ENCODE measurements around the gene NOTCH4. TPM values are rescaled to one million over a fixed set of nuclear protein-coding genes. Genes with fewer than 3 reads are reported as not detected.

Gene NOTCH4
- total RNA-seq, 2 experiments from 2014 or later = 1.2 to 1.3 TPM

DNA sequence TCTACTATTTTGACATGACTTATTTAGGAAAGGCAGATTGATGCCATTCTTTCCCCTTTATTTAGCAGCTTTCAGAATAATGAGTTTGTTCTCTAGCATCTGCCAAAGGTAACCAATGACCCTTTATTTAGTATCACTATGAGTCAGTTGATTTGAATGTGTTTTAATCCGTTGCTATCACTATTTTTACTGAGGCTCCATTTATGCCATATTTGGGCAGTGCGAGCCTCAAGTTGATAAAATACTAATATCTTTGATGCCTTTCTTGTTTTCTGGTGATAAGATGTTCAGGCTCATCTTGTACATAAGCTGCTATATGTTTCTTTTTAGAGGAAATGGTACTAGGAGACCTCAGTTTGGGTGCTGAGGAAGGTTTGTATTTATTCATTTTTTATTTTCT lies 15.6 kb upstream of the NOTCH4 start:
- no peaks in the 10 kb centered on the region for H3K36me3 Mint-ChIP-seq (ENCODE audit: low read depth)
- intact Hi-C loops (cut with micrococcal nuclease) = no loop called here
- ChIA-PET POLR2A (no interaction called here), CTCF (interaction anchor here (1.2 kb wide), 1 partner anchor 186 kb away, joined by 3 read pairs; no protein-coding TSS in a partner anchor)
- H3K4me3 Mint-ChIP-seq = no peak overlapping the region
- no peak for DNase-seq
- no peaks in the 10 kb centered on the region for H3K9me3 Mint-ChIP-seq
- H3K4me1 Mint-ChIP-seq (ENCODE audit: low read depth) = peaks cover 21% of the 10 kb centered on the region
- no peak overlapping the region for H3K27ac Mint-ChIP-seq
- H3K27me3 Mint-ChIP-seq = no peaks in the 10 kb centered on the region
- ATAC-seq = no peak
- TF ChIP-seq, protein P1, sequence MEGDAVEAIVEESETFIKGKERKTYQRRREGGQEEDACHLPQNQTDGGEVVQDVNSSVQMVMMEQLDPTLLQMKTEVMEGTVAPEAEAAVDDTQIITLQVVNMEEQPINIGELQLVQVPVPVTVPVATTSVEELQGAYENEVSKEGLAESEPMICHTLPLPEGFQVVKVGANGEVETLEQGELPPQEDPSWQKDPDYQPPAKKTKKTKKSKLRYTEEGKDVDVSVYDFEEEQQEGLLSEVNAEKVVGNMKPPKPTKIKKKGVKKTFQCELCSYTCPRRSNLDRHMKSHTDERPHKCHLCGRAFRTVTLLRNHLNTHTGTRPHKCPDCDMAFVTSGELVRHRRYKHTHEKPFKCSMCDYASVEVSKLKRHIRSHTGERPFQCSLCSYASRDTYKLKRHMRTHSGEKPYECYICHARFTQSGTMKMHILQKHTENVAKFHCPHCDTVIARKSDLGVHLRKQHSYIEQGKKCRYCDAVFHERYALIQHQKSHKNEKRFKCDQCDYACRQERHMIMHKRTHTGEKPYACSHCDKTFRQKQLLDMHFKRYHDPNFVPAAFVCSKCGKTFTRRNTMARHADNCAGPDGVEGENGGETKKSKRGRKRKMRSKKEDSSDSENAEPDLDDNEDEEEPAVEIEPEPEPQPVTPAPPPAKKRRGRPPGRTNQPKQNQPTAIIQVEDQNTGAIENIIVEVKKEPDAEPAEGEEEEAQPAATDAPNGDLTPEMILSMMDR (IDR thresholded peaks at IDR 0.05) = no peak

DNA sequence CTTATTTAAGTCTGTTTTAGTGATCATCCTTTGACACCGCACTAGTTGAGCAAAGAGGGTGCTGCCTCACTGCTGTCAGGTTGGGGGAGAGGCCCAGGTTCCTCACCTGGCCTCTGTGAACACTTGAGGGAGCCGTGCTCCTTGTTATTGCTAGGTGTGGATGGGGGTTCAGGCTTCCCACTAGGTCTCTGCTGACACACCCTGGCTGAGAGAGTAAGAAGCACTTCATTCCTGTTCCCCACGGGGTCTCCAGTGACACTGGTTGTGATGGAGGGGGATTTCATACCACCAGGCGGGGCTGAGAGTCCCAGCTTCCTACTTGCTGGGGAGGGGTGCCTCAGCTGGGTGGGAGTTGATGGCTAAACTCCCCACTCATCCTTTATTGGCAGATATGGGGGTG lies 11.1 kb upstream of the NOTCH4 start:
- Mint-ChIP-seq H3K36me3 (ENCODE audit: low read depth) (no peaks in the 10 kb centered on the region), H3K4me1 (ENCODE audit: low read depth) (no peaks in the 10 kb centered on the region)

DNA sequence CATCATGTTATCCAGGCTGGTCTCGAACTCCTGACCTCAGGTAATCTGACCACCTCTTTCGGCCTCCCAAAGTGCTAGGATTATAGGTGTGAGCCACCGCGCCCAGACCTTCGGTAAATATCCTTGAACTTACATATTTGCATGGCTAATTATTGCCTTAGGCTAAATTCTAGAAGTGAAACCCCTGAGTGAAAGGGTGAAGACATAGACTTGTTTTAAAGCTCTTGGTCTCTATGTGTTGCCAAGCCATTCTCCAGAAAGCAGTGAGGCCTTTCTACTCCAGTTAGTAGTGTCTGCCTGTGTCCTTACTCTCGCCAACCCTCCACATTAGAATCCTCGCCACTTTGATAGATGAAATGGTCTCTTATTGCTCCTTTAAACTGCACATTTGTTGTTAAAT lies 2.6 kb upstream of the NOTCH4 start:
- Mint-ChIP-seq H3K27me3 (no peaks in the 10 kb centered on the region), H3K27ac (no peak overlapping the region), H3K36me3 (ENCODE audit: low read depth) (no peaks in the 10 kb centered on the region), H3K4me1 (ENCODE audit: low read depth) (peaks cover 9% of the 10 kb centered on the region), H3K4me3 (no peak overlapping the region), H3K9me3 (no peaks in the 10 kb centered on the region)
- intact Hi-C loops (cut with micrococcal nuclease) = no loop called here
- TF ChIP-seq, protein P1 (IDR thresholded peaks at IDR 0.05) = no peak
- POLR2A ChIA-PET = no interaction called here
- CTCF ChIA-PET = interaction anchor here (1.1 kb wide), 1 partner anchor 31 kb away, joined by 5 read pairs; no protein-coding TSS in a partner anchor
- DNase-seq = no peak
- ATAC-seq = no peak

More for the DNA sequence above, 11.1 kb upstream of the NOTCH4 start:
- H3K9me3 Mint-ChIP-seq = no peaks in the 10 kb centered on the region
- CTCF ChIA-PET = interaction anchor here (1.2 to 2.4 kb wide), 2 partner anchors 10 to 36 kb away, joined by 3 to 8 read pairs; no protein-coding TSS in a partner anchor
- DNase-seq = peak; percentile 26
- ATAC-seq = peak; percentile 61
- no peaks in the 10 kb centered on the region for H3K27me3 Mint-ChIP-seq
- H3K4me3 Mint-ChIP-seq = no peak overlapping the region
- H3K27ac Mint-ChIP-seq = no peak overlapping the region
- TF ChIP-seq, protein P1 (IDR thresholded peaks at IDR 0.05) = no peak
- POLR2A ChIA-PET = no interaction called here
- intact Hi-C loops (cut with micrococcal nuclease) = no loop called here

DNA sequence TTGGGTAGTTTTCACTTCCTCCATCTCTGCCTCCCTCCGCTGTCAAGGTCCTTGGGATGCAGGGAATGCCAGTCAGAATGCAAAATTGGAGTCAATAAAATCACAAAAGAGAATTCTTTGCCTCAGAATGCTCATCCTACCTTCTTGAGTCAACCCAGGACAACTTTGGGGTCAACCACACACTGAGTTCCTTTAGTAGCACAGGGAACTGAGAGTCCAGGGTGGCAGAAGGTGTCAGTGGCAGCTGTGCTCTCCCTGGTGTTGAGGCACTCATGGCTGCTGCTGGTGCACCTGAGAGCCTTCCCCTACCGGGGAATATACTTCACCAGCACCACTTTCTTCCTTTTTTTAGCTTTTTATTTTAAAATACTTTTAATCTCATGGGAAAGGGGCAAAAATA lies 829 bp upstream of the NOTCH4 start:
- DNase-seq (no peak), ATAC-seq (no peak)
- Mint-ChIP-seq H3K27ac (no peak overlapping the region), H3K4me3 (no peak overlapping the region), H3K4me1 (ENCODE audit: low read depth) (peaks cover 9% of the 10 kb centered on the region), H3K36me3 (ENCODE audit: low read depth) (no peaks in the 10 kb centered on the region), H3K9me3 (no peaks in the 10 kb centered on the region), H3K27me3 (no peaks in the 10 kb centered on the region)
- intact Hi-C loops (cut with micrococcal nuclease) = no loop called here
- ChIA-PET CTCF (no interaction called here), POLR2A (no interaction called here)
- TF ChIP-seq, protein P1 (IDR thresholded peaks at IDR 0.05) = no peak

DNA sequence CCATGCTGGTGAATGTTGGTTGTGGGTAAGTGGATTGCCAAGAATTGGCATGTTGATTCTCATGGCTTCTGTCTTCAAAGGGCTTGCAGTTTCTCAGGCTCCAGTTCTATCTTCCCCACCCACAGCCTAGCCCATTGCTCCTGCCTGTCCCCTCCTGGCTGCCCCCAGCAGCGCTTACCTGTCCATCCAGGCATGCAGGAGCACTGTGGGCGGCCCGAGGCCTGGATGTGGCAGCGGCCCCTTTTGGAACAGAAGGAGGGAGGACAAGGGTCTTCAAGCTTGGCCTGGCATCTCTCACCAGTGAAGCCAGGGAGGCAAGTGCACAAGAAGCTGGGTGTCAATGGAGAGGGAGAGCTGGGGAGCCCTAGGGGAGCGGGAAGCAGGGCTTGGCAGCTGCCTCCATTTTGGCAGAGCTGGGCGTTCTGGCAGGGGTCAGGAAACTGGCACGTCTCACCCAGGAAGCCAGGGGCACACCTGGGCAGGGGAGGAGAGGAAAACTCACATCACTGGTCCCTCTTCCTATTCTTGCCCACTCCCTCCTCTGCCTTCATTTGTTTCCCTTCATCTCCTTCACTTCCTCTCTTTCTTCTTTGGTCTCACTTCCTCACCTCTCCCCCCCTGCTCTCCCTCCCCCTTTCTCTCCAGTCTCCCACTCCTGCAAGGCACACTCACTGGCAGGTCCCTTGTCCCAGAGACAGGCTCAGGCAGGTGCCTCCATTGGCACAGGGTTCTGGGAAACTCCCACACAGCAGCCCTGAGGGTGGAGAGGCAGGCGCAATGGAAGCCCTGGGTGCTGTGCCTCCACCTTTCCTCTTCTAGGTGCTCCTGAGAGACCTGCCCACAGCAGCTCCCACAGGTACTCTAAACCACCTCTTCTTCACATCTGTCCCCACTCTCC lies 1.3 kb downstream of the NOTCH4 start:
- intact Hi-C loops (cut with micrococcal nuclease) = no loop called here
- no peak for DNase-seq
- TF ChIP-seq, protein P1 (IDR thresholded peaks at IDR 0.05) = no peak
- no peaks in the 10 kb centered on the region for H3K27me3 Mint-ChIP-seq
- CTCF ChIA-PET = interaction anchor here (1.3 kb wide), 1 partner anchor 22 kb away, joined by 4 read pairs; no protein-coding TSS in a partner anchor
- POLR2A ChIA-PET = no interaction called here
- H3K4me1 Mint-ChIP-seq (ENCODE audit: low read depth) = peaks cover 9% of the 10 kb centered on the region
- H3K27ac Mint-ChIP-seq = peak overlapping the region; percentile 30
- H3K9me3 Mint-ChIP-seq = no peaks in the 10 kb centered on the region
- no peak for ATAC-seq
- no peaks in the 10 kb centered on the region for H3K36me3 Mint-ChIP-seq (ENCODE audit: low read depth)
- no peak overlapping the region for H3K4me3 Mint-ChIP-seq
